HL-60 (cell line): ENCODE data around the gene PTPN22.

ENCODE experiments used
- POLR2AphosphoS5 ChIP-seq: IDR thresholded peaks from 2 replicates; pipeline ENCODE4 v1.6.1; 2012; ENCODE audit warnings: low read depth
- SPI1 ChIP-seq: IDR thresholded peaks from 2 replicates; pipeline ENCODE4 v1.6.1; 2012; ENCODE audit warnings: low read depth, mild to moderate bottlenecking, borderline replicate concordance
- TF ChIP-seq, protein P1 (sequence below): IDR thresholded peaks from 2 replicates; pipeline ENCODE4 v1.6.1; 2012; ENCODE audit warnings: low read depth; ENCODE audit not compliant: insufficient replicate concordance
- TF ChIP-seq, protein P2 (sequence below): IDR thresholded peaks from one replicate; pipeline ENCODE4 v1.5.1; 2011; ENCODE audit warnings: low read length, control low read depth, inconsistent platforms; ENCODE audit not compliant: insufficient read depth

- TF ChIP-seq, protein P1, sequence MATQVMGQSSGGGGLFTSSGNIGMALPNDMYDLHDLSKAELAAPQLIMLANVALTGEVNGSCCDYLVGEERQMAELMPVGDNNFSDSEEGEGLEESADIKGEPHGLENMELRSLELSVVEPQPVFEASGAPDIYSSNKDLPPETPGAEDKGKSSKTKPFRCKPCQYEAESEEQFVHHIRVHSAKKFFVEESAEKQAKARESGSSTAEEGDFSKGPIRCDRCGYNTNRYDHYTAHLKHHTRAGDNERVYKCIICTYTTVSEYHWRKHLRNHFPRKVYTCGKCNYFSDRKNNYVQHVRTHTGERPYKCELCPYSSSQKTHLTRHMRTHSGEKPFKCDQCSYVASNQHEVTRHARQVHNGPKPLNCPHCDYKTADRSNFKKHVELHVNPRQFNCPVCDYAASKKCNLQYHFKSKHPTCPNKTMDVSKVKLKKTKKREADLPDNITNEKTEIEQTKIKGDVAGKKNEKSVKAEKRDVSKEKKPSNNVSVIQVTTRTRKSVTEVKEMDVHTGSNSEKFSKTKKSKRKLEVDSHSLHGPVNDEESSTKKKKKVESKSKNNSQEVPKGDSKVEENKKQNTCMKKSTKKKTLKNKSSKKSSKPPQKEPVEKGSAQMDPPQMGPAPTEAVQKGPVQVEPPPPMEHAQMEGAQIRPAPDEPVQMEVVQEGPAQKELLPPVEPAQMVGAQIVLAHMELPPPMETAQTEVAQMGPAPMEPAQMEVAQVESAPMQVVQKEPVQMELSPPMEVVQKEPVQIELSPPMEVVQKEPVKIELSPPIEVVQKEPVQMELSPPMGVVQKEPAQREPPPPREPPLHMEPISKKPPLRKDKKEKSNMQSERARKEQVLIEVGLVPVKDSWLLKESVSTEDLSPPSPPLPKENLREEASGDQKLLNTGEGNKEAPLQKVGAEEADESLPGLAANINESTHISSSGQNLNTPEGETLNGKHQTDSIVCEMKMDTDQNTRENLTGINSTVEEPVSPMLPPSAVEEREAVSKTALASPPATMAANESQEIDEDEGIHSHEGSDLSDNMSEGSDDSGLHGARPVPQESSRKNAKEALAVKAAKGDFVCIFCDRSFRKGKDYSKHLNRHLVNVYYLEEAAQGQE, result no peak
- TF ChIP-seq, protein P2, sequence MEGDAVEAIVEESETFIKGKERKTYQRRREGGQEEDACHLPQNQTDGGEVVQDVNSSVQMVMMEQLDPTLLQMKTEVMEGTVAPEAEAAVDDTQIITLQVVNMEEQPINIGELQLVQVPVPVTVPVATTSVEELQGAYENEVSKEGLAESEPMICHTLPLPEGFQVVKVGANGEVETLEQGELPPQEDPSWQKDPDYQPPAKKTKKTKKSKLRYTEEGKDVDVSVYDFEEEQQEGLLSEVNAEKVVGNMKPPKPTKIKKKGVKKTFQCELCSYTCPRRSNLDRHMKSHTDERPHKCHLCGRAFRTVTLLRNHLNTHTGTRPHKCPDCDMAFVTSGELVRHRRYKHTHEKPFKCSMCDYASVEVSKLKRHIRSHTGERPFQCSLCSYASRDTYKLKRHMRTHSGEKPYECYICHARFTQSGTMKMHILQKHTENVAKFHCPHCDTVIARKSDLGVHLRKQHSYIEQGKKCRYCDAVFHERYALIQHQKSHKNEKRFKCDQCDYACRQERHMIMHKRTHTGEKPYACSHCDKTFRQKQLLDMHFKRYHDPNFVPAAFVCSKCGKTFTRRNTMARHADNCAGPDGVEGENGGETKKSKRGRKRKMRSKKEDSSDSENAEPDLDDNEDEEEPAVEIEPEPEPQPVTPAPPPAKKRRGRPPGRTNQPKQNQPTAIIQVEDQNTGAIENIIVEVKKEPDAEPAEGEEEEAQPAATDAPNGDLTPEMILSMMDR, result no peak
- no peak for TF ChIP-seq SPI1
- no peak for TF ChIP-seq POLR2AphosphoS5
Measured at GRCh38 chr1:113811156-113811887, 60.2 kb downstream of the PTPN22 start.
